Adipose tissue (tissue), 3 donors: ENCODE results near the gene PDGFRB. TPM values are rescaled to one million over a fixed set of nuclear protein-coding genes. Genes with fewer than 3 reads are reported as not detected.

ENCODE experiments used
- H3K27ac ChIP-seq: one replicate; pipeline ENCODE4 v1.5.1; 2013; ENCODE audit warnings: low read depth, low read length
- WGBS, 3 donors: extraction: QIAGEN DNeasy Blood & Tissue Kit; methylation state at CpG; one replicate each; pipeline ENCODE4 v1.1.7; 2013; 5-methylcytosine and 5-hydroxymethylcytosine counted together
- polyA plus RNA-seq, 3 donors: library from polyadenylated mRNA; stranded (reverse); fragments of 200-250 nt; gene quantifications; one replicate each; pipeline ENCODE4 v1.2.3, GENCODE V29; 2013
- donor health status: healthy with polysubstance abuse.
- donor health status: Bipolar disorder and iron deficiency.
- donor health status: healthy.

The PDGFRB gene
- polyA plus RNA-seq = 100 to 1,000 TPM in 1 of 3 donors, 10 to 100 TPM in 2; 13.7 to 102 (median 70.7) TPM

- WGBS, 3 donors = 7 to 16% (median 8%) methylated on average over 16 to 17 of the region's 17 CpGs
- H3K27ac ChIP-seq = no peak within 1 kb of the TSS
These were observed at the start of gene PDGFRB for GRCh38 chr5:150155258-150156026. Gene PDGFRB (minus strand): TSS chr5:150155845. CDS start chr5:150137047, 18,798 bp downstream.

GRCh38 chr5:150204590-150204960 is 48.9 kb upstream of the PDGFRB start:
- H3K27ac ChIP-seq = no peak overlapping the region
- 82 to 92% (median 89%) methylated on average over 11 to 13 of the region's 13 CpGs for WGBS, 3 donors

GRCh38 chr5:150203832-150204589 is 48.4 kb upstream of the PDGFRB start:
- WGBS, 3 donors = 68 to 81% (median 81%) methylated on average over 12 of the region's 12 CpGs
- H3K27ac ChIP-seq = no peak overlapping the region

- 95 to 98% (median 97%) methylated on average over 10 of the region's 10 CpGs for WGBS, 3 donors
These were observed 46.9 kb upstream of the PDGFRB start for GRCh38 chr5:150202501-150202900.

GRCh38 chr5:150197476-150197875 is 41.8 kb upstream of the PDGFRB start:
- no peak overlapping the region for H3K27ac ChIP-seq
- WGBS, 3 donors = 89 to 93% (median 92%) methylated on average over 1 of the region's 1 CpG

More at GRCh38 chr5:150202501-150202900, 46.9 kb upstream of the PDGFRB start:
- no peak overlapping the region for H3K27ac ChIP-seq

- WGBS, 3 donors = 95 to 97% (median 96%) methylated on average over 16 of the region's 16 CpGs
- no peak overlapping the region for H3K27ac ChIP-seq
These were observed 41.3 kb upstream of the PDGFRB start for GRCh38 chr5:150196986-150197385.

GRCh38 chr5:150196514-150196913 is 40.9 kb upstream of the PDGFRB start:
- no peak overlapping the region for H3K27ac ChIP-seq
- 67 to 74% (median 70%) methylated on average over 5 of the region's 5 CpGs for WGBS, 3 donors

GRCh38 chr5:150195736-150196485 is 40.3 kb upstream of the PDGFRB start:
- H3K27ac ChIP-seq = no peak overlapping the region
- 57 to 83% (median 81%) methylated on average over 9 of the region's 9 CpGs for WGBS, 3 donors

- WGBS, 3 donors = 73 to 83% (median 77%) methylated on average over 4 of the region's 4 CpGs
These were observed 36.8 kb upstream of the PDGFRB start for GRCh38 chr5:150192462-150192861.

GRCh38 chr5:150190987-150191386 is 35.3 kb upstream of the PDGFRB start:
- H3K27ac ChIP-seq = no peak overlapping the region
- 36 to 50% (median 40%) methylated on average over 2 of the region's 2 CpGs for WGBS, 3 donors

More at GRCh38 chr5:150192462-150192861, 36.8 kb upstream of the PDGFRB start:
- no peak overlapping the region for H3K27ac ChIP-seq

GRCh38 chr5:150190503-150190979 is 34.9 kb upstream of the PDGFRB start:
- no peak overlapping the region for H3K27ac ChIP-seq
- 53 to 61% (median 53%) methylated on average over 15 to 16 of the region's 16 CpGs for WGBS, 3 donors

GRCh38 chr5:150189728-150190502 is 34.3 kb upstream of the PDGFRB start, which contains the start of gene SLC6A7:
Gene SLC6A7 (plus strand): TSS chr5:150190062. CDS start chr5:150190328, 266 bp downstream.
- no peak within 1 kb of the TSS for H3K27ac ChIP-seq
- WGBS, 3 donors = 5 to 7% (median 7%) methylated on average over 49 to 58 of the region's 58 CpGs

GRCh38 chr5:150189326-150189725 is 33.7 kb upstream of the PDGFRB start:
- 69 to 89% (median 75%) methylated on average over 3 of the region's 3 CpGs for WGBS, 3 donors
- H3K27ac ChIP-seq = no peak overlapping the region

- WGBS, 3 donors = 51 to 65% (median 60%) methylated on average over 3 of the region's 3 CpGs
- H3K27ac ChIP-seq = no peak overlapping the region
These were observed 32.6 kb upstream of the PDGFRB start for GRCh38 chr5:150188146-150188842.

GRCh38 chr5:150186897-150187296 is 31.3 kb upstream of the PDGFRB start:
- no peak overlapping the region for H3K27ac ChIP-seq
- WGBS, 3 donors = 69 to 91% (median 78%) methylated on average over 4 of the region's 4 CpGs

- 94 to 97% (median 96%) methylated on average over 8 of the region's 8 CpGs for WGBS, 3 donors
- H3K27ac ChIP-seq = no peak overlapping the region
These were observed 30.5 kb upstream of the PDGFRB start for GRCh38 chr5:150186137-150186536.
